ENCODE data around the gene ASF1B.
"Not testable (repeated sequence)": the region's sequence is repeated elsewhere in the genome, so short reads cannot be mapped to it uniquely, and the experiment has no call there.

The ASF1B gene

GRCh38 chr19:14159059-14159458 lies 22.7 kb upstream of the ASF1B start:
- DNase-seq (ENCODE audit: low read depth) = no peak

DNA sequence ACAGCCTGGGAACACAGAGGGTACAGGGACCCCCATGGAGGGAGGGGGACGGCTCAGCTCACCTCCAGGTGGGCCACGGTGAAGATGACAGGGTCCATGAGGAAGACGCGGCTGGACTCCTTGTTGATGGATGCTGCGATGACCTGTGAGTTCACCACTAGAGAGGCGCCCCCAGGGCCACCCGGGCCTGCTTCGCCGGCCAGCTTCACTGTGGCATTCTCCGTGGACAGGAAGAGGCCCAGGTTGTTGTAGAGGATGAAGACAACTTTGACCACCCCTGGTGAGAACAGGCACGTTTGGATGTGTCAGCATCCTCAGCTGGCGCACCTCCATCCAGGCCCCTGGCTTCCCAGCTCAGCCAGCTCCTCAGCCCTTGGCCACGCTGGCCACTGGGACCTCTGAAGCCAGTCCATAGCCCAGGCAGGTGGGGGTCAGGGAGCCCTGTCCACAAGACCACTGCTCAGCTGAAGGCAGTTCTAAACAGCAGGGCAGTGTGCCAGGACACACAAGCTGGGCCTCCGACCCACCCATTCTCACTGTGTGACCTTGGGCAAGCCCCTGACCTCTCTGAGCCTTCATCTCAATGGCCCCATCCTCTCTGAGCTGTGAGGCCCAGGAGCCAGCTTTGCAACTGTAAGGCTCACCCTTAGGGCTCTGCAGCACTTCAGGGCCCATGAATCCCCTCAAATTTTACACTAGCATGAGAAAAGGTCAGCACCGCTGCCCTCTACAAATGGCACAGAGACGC lies 22.1 kb upstream of the ASF1B start:
- no peak for DNase-seq (ENCODE audit: low read depth)

DNA sequence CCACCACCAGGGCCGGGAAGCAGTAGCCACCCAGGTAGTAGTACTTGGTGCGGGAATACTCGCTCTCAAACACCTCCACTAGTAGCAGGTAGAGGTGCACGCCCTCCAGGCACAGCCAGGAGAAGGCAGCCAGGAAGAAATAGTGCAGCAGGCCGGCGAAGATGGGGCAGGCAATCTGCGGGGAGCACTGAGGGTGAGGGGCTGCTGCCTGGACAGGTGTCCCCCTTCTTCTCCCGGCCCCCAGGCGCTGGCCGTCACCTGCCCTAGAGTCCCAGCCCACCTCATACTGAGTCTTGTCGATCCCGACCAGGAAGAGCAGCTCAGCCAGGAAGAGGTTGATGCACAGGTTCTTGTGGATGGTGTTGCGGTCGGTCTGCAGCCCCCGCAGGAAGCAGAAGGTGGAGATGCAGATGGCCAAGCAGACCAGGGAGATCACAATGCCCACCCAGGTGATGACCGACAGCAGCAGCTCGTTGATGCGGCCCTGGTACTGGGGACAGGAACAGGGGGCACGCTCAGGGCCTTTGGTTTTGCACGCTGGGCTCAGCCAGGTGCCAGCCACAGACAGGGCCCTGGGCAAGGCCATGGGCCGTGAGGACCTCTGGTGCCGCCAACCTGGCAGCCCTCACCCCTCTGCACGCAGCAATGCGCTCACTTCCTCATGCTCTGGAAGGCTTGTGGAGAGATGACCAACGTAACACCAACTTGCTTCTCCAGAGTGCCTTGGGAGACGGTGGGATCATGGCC lies 20.8 kb upstream of the ASF1B start:
- DNase-seq (ENCODE audit: low read depth) = no peak

DNA sequence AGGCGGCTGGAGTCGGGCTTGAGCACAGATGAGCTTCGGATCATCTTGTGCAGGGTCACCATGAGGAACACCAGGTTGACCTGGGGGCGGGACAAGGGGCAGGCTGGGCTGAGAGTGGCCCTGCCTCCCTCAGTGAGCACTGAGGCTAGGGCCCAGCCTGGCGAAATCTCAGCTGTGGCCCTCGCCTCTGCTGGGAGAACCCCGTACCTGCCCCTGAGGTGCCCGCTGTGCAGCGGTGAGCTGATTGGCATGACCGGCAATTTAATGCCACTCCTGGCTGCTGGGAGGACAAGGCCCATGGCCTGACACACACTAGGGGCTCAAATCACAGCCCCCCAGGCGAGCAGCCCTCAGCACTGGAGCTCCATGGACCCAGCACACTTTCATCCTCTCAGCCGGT lies 19.7 kb upstream of the ASF1B start:
- DNase-seq (ENCODE audit: low read depth) = no peak

DNA sequence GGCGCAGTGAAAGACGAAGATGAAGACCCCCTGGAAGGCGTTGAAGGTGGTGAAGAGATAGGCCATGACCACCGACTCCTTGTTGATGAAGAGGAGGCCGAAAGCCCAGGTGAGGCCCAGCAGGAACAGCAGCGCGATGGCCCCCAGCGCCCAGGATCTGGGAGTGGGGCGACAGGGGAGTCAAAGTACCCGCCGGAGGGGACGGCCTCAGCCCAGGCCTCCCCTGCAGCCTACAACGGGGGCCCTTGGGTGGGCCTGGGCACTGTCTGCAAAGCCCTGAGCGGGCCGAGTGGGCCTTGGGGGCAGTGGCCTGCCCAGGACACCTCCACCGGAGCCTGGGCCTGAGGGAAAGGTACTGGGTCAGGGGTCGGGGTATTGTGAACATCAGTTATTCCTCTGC lies 19.0 kb upstream of the ASF1B start:
- no peak for DNase-seq (ENCODE audit: low read depth)

GRCh38 chr19:14152713-14153112 lies 16.3 kb upstream of the ASF1B start:
- no peak for DNase-seq (ENCODE audit: low read depth)

GRCh38 chr19:14150770-14151661 lies 14.6 kb upstream of the ASF1B start:
- DNase-seq (ENCODE audit: low read depth) = no peak

GRCh38 chr19:14150041-14150769 lies 13.8 kb upstream of the ASF1B start:
- DNase-seq (ENCODE audit: low read depth) = no peak

DNA sequence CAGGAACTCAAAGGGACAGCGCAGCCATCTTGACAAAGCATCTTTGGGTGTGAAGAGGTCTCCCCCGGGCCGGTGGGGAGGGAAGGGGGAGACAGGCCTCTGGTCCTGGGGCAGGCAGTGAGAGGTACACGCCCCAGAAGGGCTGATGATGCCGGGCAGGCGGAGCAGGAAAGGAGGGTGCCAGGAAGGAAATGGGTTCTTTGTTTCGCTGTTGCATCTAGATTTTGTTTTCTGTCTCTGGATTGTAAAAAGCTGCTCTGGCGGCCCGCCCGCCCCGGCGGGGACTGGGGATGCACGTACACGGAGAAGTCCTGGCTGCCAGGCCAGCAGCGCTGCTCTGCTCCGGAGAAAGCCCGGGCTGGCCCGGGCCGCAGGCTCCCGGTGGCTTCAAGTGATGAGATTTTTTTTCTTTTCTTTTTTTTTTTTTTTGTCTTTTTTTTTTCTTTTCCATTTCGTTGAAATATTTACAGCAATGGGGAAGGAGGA lies 13.2 kb upstream of the ASF1B start:
- no peak for DNase-seq (ENCODE audit: low read depth)

DNA sequence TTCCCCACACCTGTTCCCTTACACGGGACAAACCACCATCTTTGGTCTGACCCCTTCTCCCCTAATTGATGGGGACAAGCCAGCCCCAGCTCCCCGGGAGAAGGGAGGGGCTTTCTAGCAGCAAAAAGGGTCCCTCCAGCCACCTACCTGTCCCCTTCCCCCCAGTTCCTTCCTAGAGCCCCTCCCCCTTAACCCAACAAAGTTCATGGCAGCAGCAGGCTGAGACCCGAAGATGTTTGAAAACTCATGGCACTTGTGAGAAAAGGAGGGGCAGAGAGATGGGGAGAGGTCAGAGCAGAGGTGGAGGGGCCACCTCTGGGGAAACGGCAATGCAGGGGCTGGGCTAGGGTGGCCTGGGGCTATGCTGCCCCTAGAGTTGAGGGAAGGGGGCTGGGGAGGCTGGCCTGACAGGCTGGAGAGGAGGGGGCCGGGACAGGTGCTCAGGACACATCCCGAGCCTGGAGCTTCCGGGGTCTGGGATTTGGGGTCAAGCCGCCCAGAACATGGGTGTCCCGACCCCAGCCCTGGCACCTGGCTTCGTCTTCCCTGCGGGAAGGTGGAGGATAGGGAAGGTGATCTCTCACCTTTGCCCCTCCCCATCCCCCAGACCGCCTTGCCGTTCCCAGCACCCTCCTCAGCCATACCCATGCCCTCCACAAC lies 12.5 kb upstream of the ASF1B start:
- DNase-seq (ENCODE audit: low read depth) = no peak

- DNase-seq (ENCODE audit: low read depth) = no peak
Measured at GRCh38 chr19:14147797-14148605, 11.6 kb upstream of the ASF1B start.

- DNase-seq (ENCODE audit: low read depth) = no peak
Measured at GRCh38 chr19:14146789-14147216, 10.4 kb upstream of the ASF1B start.

GRCh38 chr19:14146169-14146568 lies 9.8 kb upstream of the ASF1B start:
- DNase-seq (ENCODE audit: low read depth) = not testable (repeated sequence)

DNA sequence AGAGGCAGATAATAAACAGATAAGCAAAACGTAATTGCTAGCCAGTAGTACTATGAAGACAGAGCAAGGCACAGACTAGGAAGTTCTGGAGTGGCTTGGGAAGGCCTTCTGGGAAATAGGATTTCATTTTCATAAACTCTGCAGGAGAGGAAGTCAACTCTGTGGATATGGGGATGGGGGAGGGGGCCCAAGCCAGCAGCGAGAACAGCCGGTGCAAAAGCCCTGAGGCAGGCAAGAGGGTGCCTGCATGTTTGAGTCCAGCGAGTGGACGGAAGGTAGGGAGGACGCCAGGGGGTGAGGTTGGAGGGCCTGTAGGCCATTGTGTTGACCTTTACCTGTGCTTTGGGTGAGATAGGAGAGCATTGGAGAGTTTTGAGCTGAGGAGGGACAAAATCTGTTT lies 9.0 kb upstream of the ASF1B start:
- DNase-seq (ENCODE audit: low read depth) = no peak

DNA sequence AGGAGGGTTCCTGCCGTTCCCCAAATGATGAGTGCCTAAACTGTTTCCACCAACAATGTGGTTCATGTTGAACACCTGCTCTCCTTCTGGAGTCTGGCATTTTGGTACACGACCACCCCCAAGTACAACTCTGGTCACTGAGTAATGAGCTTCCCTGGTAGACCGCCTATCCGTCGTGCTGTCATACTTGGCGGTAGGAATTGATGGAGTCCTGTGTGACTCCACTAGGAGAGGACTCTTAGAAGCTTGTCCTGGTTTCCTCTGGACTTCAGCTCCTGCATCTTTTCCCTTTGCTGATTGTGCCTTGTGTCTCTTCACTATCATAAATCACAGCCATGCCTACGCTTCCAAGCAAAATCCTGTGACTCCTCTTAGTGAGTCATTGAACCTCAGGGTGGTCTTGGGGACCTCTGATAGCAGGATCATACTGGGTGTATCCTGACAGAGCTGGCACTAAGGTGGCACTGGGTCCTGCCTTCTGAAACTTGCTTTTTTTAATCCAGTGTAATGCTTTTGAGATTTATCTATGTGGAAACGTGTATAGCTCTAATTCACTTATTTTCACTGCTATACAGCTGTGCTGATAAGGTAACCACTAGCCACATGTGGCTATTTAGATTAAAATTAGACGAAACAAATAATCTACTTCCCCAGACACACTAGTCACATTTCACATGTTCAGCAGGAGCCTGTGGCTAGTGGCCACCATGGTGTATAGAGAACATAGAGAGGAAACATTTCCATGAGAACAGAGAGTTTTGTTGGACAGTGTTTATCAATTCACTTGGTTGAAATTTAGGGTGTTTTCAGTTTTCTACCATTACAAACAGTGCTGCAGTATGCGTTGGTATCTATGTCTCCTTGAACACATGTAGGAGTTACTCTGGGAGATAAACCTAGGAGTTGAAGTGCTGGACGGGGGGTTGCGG lies 6.1 kb upstream of the ASF1B start:
- DNase-seq (ENCODE audit: low read depth) = no peak

GRCh38 chr19:14141041-14141440 lies 4.7 kb upstream of the ASF1B start:
- no peak for DNase-seq (ENCODE audit: low read depth)

DNA sequence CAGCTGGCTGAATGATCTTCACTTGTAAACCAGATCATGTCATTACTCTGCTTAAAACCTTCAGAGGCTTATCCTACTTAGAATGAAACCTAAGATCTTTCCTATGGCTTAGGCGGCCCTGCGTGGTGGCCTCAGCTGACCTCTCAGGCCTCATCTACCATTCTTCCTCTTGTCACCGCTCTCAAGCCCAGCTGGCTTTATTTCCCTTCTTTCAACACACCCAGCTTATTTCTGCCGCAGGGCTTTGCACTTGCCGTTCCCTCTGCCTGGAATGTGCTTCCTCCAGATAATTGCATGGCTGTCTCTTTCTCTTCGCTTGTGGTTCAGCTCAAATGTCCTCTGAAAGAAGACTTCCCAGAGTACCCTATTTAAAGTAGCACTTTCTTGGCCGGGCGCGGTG lies 3.6 kb upstream of the ASF1B start:
- DNase-seq (ENCODE audit: low read depth) = no peak

- no peak for DNase-seq (ENCODE audit: low read depth)
Measured at GRCh38 chr19:14138576-14139265, 2.3 kb upstream of the ASF1B start.

Data from stimulated activated CD8-positive, alpha-beta memory T cell treated with anti-CD3 and anti-CD28 coated beads, Interleukin-15, amount 100 ng/mL, for 24 hours (primary cell).